Activated CD4-positive, alpha-beta T cell treated with anti-CD3 and anti-CD28 coated beads for 36 hours (primary cell): ENCODE measurements around the gene RMI2. TPM values are rescaled to one million over a fixed set of nuclear protein-coding genes. Genes with fewer than 3 reads are reported as not detected.

Experiments
- ATAC-seq: fragments of 200-7000 bp; cut with Tn5 transposase; one replicate; pipeline ENCODE4 v1.10.0; 2021; ENCODE audit warnings: mild to moderate bottlenecking, moderate library complexity
- CTCF ChIA-PET: fragments of 350-600 bp; sonication (Branson Sonifier 250); formaldehyde crosslinking; loops from one replicate; lab custom pipeline; 2021; ENCODE audit warnings: antibody characterized with exemption; lab: Charles Lee
- POLR2A ChIA-PET: fragments of 350-600 bp; sonication (Branson Sonifier 250); formaldehyde crosslinking; loops from one replicate; lab custom pipeline; 2021; ENCODE audit warnings: antibody characterized with exemption, inconsistent platforms; lab: Charles Lee
- DNase-seq: peaks from one replicate; pipeline ENCODE4 v3.0.0-alpha.2; 2020
- H3K27ac Mint-ChIP-seq: one replicate; pipeline ENCODE4 v1.8.0; 2021; ENCODE audit warnings: mixed read lengths
- H3K27me3 Mint-ChIP-seq: one replicate; pipeline ENCODE4 v1.8.0; 2021; ENCODE audit warnings: mixed read lengths
- H3K36me3 Mint-ChIP-seq: one replicate; pipeline ENCODE4 v1.8.0; 2021; ENCODE audit warnings: low read depth, mixed read lengths
- H3K4me1 Mint-ChIP-seq: one replicate; pipeline ENCODE4 v1.8.0; 2021; ENCODE audit warnings: mixed read lengths
- H3K4me3 Mint-ChIP-seq: one replicate; pipeline ENCODE4 v1.8.0; 2021; ENCODE audit warnings: mild to moderate bottlenecking, moderate library complexity, mixed read lengths
- H3K9me3 Mint-ChIP-seq: one replicate; pipeline ENCODE4 v1.8.0; 2021; ENCODE audit warnings: low read depth, mixed read lengths
- intact Hi-C, 2 experiments: fragments of 100-400 bp; cut with DNase I in 1 of 2; cut with micrococcal nuclease in 1 of 2; formaldehyde crosslinking; loops; one replicate each; pipeline versions ENCODE4 v1.14.2 to v1.15.1; 2022 to 2024; cut with DNase I, micrococcal nuclease
- total RNA-seq, 2 experiments: library from RNA; stranded (reverse); gene quantifications; one replicate each; pipeline ENCODE4 v1.2.3, GENCODE V29; 2021

Gene RMI2
- total RNA-seq, 2 experiments from 2014 or later: 56.0 to 69.8 TPM

DNA sequence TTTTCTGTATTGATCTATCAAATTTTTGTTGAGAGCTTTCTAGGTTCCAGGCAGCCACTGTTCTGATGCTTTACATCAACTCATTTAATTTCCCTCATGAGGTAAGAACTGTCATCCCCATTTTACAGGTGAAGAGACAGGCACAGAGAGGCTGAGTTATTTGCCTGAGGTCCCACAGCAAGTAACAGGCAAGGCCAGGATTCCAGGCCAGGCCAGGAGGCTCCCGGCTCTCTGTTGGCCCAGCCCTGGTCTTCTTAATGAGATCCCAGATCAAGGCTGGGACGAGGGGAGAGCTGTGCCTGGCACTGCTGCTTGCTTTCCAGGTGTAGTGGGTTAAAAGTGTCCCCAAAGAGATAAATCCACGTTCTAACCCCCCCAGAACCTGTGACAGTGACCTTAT is 22.4 kb upstream of the RMI2 start:
- no peaks in the 10 kb centered on the region for H3K9me3 Mint-ChIP-seq
- POLR2A ChIA-PET: no interaction called here

DNA sequence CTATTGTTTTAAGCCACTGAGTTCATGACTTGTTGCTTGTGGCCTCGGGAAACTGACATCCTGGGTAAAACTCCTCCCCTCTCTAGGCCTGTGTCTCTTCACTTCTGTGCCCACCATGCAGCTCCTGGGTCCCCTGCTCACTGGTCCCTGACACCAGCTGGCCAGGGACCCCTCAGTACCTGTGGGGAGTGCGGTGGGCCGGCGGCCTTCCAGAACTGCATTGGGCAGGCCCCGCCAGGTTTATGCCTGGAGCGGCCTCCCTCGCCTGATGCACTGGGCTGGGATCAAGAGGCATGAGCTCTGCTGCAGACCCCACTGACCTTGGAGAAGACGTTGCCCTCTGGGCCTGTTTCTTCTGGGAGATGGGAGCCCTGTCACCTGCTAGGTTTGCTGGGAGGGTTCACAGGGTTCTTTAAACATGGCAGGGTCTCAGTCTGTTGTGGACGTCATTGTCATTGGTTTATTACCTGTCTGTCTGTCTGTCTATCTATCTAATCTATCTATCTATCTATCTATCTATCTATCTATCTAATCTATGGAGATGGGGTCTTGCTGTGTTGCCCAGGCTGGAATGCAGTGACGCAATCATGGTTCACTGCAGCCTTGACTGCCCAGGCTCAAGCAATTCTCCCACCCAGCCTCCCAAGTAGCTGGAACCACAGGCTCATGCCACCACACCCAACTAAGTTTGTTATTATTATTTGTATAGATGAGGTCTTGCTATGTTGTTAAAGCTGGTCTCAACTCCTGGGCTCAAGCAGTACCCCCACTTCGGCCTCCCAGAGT is 21.5 kb upstream of the RMI2 start:
- DNase-seq (no peak), ATAC-seq (no peak)
- peaks cover 38% of the 10 kb centered on the region for H3K4me1 Mint-ChIP-seq
- intact Hi-C loops: no loop called here
- H3K9me3 Mint-ChIP-seq: no peaks in the 10 kb centered on the region
- ChIA-PET CTCF (interaction anchor here (0.5 to 1.4 kb wide), 3 partner anchors 11 to 171 kb away, joined by 3 to 4 read pairs (median 3); no protein-coding TSS in a partner anchor), POLR2A (no interaction called here)
- H3K4me3 Mint-ChIP-seq: no peak overlapping the region
- H3K36me3 Mint-ChIP-seq: no peaks in the 10 kb centered on the region
- H3K27me3 Mint-ChIP-seq: no peaks in the 10 kb centered on the region
- H3K27ac Mint-ChIP-seq: no peak overlapping the region

More for the DNA sequence above, 22.4 kb upstream of the RMI2 start:
- H3K27me3 Mint-ChIP-seq: no peaks in the 10 kb centered on the region
- CTCF ChIA-PET: no interaction called here
- DNase-seq (no peak), ATAC-seq (no peak)
- intact Hi-C loops: no loop called here
- H3K27ac Mint-ChIP-seq: no peak overlapping the region
- peaks cover 29% of the 10 kb centered on the region for H3K4me1 Mint-ChIP-seq
- no peak overlapping the region for H3K4me3 Mint-ChIP-seq
- H3K36me3 Mint-ChIP-seq: no peaks in the 10 kb centered on the region

DNA sequence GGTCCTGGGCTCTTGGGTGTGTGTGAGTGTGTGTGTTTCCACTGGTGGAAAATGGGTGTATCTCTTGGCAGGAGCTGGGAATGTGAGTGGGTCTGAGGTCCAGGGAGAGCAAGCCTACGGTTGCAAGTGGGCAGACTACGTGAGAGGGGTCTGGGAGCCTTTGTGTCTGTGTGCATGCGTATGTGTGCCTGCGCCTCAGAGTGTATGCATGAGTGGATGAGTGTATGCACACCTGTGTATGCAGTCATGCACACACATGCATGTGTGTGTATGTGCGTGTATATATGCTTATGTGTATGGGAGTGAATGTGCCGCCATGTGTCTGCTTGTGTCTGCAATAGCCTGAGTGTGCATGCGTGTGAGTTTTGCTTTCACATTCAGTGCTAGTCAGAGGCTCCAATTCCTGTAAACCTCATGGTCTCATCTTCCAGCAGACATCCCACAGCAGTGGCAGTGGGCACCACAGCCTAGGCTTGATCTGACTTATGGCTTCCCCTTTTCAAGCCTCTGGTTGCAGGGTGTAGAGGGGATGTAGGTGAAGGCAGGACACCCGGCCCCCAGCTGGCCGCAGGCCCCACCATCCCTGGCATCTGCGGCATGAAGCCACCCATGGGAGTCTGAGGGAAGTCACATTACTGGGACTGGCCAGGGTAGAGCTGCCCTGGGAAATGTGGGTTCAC is 19.7 kb upstream of the RMI2 start:
- peak; percentile 57 for ATAC-seq

DNA sequence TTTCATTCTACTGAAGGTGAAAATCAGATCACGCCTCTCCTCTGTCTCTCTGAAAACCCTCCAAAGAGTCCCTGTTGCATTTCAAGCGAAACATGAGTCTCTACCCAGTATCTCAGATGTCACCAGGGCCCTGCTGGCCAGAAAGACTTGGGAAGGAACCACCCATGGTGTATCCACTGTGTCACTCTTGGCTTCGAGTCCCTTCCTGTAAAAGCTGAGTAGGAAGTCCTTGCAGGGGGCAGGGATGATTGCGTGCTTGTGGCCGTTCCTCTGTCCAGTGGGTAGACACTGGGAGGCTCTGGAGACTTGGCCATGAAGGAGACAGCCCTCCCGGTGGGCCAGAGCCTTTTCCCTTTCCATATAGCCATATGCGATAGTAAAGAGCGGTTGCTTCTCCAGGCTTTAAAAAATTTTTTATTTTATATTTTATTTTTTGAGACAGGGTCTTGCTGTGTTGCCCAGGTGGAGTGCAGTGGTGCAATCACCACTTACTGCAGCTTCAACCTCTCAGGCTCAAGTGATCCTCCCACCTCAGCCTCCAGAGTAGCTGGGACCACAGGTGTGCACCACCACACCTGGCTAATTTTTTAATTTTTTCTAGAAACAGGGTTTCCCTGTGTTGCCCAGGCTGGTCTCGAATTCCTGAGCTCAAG is 19.0 kb upstream of the RMI2 start:
- Mint-ChIP-seq H3K36me3 (no peaks in the 10 kb centered on the region), H3K27ac (peak overlapping the region; percentile 55), H3K9me3 (no peaks in the 10 kb centered on the region), H3K27me3 (no peaks in the 10 kb centered on the region), H3K4me1 (peaks cover 51% of the 10 kb centered on the region), H3K4me3 (no peak overlapping the region)
- POLR2A ChIA-PET: interaction anchor here (0.6 kb wide), 1 partner anchor 13 kb away, joined by 3 read pairs; no protein-coding TSS in a partner anchor
- ATAC-seq (peak; percentile 17), DNase-seq (no peak)
- CTCF ChIA-PET: interaction anchor here (1.1 kb wide), 1 partner anchor 34 kb away, joined by 3 read pairs; no protein-coding TSS in a partner anchor
- intact Hi-C loops: loop anchor here in 1 of 2 experiments (2.0 kb wide), 1 partner anchor 13 kb away; no protein-coding TSS in a partner anchor

More for the DNA sequence above, 19.7 kb upstream of the RMI2 start:
- POLR2A ChIA-PET: no interaction called here
- Mint-ChIP-seq H3K4me1 (peaks cover 50% of the 10 kb centered on the region), H3K27ac (peak overlapping the region; percentile 63), H3K36me3 (no peaks in the 10 kb centered on the region), H3K9me3 (no peaks in the 10 kb centered on the region), H3K4me3 (no peak overlapping the region), H3K27me3 (no peaks in the 10 kb centered on the region)
- intact Hi-C loops: loop anchor here in 1 of 2 experiments (2.0 kb wide), 1 partner anchor 13 kb away; no protein-coding TSS in a partner anchor
- CTCF ChIA-PET: interaction anchor here (0.9 to 1.4 kb wide), 3 partner anchors 9 to 53 kb away, joined by 3 to 4 read pairs (median 3); no protein-coding TSS in a partner anchor
- DNase-seq: peak; percentile 67

DNA sequence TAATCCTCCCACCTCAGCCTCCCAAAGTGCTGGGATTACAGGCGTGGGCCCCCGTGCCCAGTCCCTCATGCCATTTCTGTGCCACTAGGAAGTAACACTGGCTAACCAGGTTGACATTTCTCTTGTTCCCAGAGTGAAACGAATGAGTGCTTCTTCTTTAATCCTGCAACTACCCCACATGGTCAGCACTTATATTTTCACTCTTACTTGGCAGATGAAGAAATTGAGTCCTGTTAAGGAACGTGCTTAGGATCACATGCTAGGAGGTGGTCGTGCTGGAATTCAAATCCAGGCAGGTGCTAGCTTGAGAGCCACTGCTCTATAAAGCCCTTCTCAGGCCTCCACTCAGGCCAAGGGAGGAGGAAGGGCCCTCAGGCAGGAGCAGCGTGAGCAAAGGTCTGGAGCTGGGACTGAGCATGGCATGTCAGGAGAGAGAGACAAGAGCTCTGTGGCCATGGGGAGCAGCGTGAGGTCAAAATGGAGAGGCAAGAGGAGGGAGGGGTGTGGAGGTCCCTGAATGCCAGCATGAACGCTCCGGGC is 18.5 kb upstream of the RMI2 start:
- ATAC-seq (no peak), DNase-seq (no peak)
- H3K9me3 Mint-ChIP-seq: no peaks in the 10 kb centered on the region
- intact Hi-C loops: loop anchor here in 1 of 2 experiments (2.0 kb wide), 1 partner anchor 14 kb away; no protein-coding TSS in a partner anchor
- CTCF ChIA-PET: interaction anchor here (0.6 to 1.1 kb wide), 3 partner anchors 26 to 34 kb away, joined by 3 read pairs; no protein-coding TSS in a partner anchor
- peaks cover 51% of the 10 kb centered on the region for H3K4me1 Mint-ChIP-seq
- no peaks in the 10 kb centered on the region for H3K27me3 Mint-ChIP-seq
- H3K4me3 Mint-ChIP-seq: no peak overlapping the region
- no peaks in the 10 kb centered on the region for H3K36me3 Mint-ChIP-seq
- POLR2A ChIA-PET: interaction anchor here (0.6 kb wide), 1 partner anchor 14 kb away, joined by 3 read pairs; no protein-coding TSS in a partner anchor
- peak overlapping the region; percentile 55 for H3K27ac Mint-ChIP-seq

DNA sequence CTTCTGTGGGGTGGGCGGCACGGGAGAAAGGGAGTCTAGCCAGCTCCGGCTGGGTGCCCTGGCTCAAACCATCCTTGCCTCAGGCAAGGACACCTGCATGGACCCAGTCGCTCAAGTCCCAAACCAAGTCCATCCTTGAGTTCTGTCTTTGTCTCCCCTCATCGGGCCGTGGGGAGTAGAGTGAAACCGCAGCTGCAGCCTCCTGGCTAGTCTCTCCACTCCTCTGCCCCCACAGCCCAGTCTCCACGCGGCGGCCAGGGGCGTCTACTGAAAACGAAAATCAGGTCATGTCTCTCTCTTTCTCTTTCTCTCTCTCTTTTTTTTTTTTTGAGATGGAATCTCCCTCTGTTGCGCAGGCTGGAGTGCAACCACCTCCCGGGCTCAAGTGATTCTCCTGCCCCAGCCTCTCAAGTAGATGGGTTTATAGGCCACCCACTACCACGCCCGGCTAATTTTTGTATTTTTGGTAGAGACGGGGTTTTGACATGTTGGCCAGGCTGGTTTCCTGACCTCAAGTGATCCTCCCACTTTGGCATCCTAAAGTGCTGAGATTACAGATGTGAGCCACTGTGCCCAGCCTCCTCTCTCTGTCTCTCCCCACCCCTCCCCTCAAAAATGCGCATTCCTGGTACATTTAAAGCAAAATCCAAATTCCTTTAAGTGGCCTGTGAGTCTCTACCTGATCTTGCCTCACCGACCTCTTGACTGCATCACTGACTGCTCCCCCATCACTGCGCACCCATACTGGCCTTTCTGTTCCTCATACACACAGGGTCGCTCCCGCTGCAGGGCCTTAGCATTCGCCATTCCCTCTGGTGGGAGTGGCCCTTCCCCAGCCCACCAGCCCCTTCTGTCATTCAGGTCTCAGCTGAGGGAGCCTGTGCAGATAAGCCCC is 17.7 kb upstream of the RMI2 start:
- peaks cover 51% of the 10 kb centered on the region for H3K4me1 Mint-ChIP-seq

DNA sequence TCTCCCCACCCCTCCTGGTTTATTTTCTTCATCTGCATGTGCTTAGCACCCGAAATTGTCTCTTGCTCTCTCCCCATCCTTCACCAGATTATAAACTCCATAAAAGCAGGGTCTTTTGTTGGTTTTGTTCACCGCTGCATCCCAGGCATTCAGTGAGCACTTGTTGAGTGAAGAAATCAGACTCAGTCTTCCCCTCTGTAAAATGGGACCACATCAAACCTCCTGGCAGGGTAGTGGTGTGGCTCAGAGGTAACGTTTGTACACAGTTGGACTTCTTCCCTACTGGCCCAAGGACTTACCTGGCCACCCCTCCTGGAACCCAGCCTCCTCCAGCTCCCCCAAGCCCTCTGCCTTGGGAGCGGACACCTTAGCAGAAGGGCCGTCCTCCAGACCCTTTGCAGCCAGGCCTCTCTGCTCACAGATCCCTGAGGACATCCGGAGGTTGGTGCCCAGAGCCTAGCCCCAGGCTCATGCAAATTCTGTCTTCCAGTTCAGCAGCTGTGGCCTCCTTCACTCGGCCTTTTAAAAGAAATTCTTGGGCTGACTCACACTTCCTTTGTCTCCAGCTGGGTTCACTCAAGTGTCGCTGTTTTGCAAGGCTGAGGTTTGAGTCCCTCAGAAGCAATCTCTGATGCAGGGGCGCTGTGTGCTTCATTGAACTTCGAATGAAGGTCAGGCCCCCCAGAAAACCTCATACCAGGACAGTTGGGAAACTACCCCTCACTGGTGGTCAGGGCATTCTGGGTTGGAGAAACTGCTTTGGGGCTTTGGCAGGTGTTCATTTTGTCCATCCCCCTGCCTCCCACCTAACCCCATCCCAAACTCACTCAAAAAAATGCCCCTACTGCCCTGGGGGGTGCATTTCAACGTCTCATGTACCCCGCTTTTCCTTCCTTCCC is 16.8 kb upstream of the RMI2 start:
- H3K36me3 Mint-ChIP-seq: no peaks in the 10 kb centered on the region
- peak overlapping the region; percentile 37 for H3K4me3 Mint-ChIP-seq
- CTCF ChIA-PET: interaction anchor here (0.6 to 1.9 kb wide), 3 partner anchors 65 to 254 kb away, joined by 3 to 6 read pairs (median 5); no protein-coding TSS in a partner anchor
- POLR2A ChIA-PET: interaction anchor here (1.1 kb wide), 1 partner anchor 31 kb away, joined by 3 read pairs; no protein-coding TSS in a partner anchor
- DNase-seq: peak; percentile 73
- no peaks in the 10 kb centered on the region for H3K9me3 Mint-ChIP-seq
- H3K27me3 Mint-ChIP-seq: no peaks in the 10 kb centered on the region
- ATAC-seq: peak; percentile 81
- intact Hi-C loops: loop anchor here (1.0 to 2.0 kb wide), 4 partner anchors 14 to 26 kb away; no protein-coding TSS in a partner anchor
- H3K4me1 Mint-ChIP-seq: peaks cover 51% of the 10 kb centered on the region
- peak overlapping the region; percentile 64 for H3K27ac Mint-ChIP-seq

More for the DNA sequence above, 17.7 kb upstream of the RMI2 start:
- Mint-ChIP-seq H3K4me3 (no peak overlapping the region), H3K36me3 (no peaks in the 10 kb centered on the region), H3K27me3 (no peaks in the 10 kb centered on the region), H3K27ac (peak overlapping the region; percentile 55), H3K9me3 (no peaks in the 10 kb centered on the region)
- DNase-seq (peak; percentile 42), ATAC-seq (no peak)
- intact Hi-C loops: loop anchor here (1.0 to 2.0 kb wide), 4 partner anchors 15 to 27 kb away; no protein-coding TSS in a partner anchor
- CTCF ChIA-PET: interaction anchor here (0.6 to 1.1 kb wide), 3 partner anchors 26 to 35 kb away, joined by 3 read pairs; no protein-coding TSS in a partner anchor
- POLR2A ChIA-PET: interaction anchor here (1.1 kb wide), 1 partner anchor 30 kb away, joined by 3 read pairs; no protein-coding TSS in a partner anchor

DNA sequence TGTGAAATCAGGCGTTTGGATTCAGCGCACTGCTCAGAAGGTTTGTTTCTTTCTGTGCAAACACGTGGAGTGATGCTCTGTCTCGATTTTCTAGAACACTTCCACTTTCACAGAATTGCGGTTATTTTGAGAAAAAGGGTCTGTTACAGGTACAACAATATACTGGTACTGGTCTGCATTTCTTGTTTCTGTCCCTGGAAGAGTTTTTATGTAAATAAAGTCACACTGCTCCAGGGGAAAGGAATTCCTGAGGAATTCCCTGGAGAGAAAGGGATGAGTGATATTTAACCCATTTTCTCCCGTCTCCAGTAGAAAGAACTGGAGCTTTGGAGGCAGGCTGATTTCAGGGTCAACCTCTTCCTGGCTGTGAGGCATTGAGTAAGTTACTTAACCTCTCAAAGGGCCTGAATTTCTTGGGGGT is 16.2 kb upstream of the RMI2 start:
- Mint-ChIP-seq H3K27ac (peak overlapping the region; percentile 44), H3K4me3 (peak overlapping the region; percentile 37), H3K27me3 (no peaks in the 10 kb centered on the region), H3K9me3 (no peaks in the 10 kb centered on the region), H3K4me1 (peaks cover 51% of the 10 kb centered on the region), H3K36me3 (no peaks in the 10 kb centered on the region)
- ATAC-seq (peak; percentile 37), DNase-seq (no peak)
- CTCF ChIA-PET: interaction anchor here (0.6 to 1.9 kb wide), 3 partner anchors 66 to 253 kb away, joined by 3 to 6 read pairs (median 5); no protein-coding TSS in a partner anchor
- intact Hi-C loops: loop anchor here (1.0 to 2.0 kb wide), 3 partner anchors 14 to 26 kb away; no protein-coding TSS in a partner anchor
- POLR2A ChIA-PET: interaction anchor here (1.1 kb wide), 1 partner anchor 32 kb away, joined by 3 read pairs; no protein-coding TSS in a partner anchor

DNA sequence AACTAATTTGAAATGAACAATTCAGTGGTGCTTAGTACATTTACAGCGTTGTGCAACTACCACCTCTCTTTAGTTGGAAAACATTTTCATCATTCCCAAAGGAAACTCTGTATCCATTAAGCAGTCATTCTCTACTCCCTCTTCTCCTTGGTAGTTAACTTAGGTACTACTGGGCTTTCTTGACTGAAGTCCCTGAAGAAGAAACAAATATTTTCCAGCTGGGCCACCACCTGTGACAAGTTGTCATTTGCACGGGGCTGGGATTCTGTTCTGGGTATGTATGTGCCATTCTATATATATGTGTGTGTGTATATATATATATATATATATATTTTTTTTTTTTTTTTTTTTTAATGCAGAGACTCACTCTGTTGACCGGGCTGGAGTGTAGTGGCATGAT is 15.4 kb upstream of the RMI2 start:
- no peaks in the 10 kb centered on the region for H3K27me3 Mint-ChIP-seq
- no peaks in the 10 kb centered on the region for H3K36me3 Mint-ChIP-seq
- ChIA-PET POLR2A (no interaction called here), CTCF (interaction anchor here (0.9 to 1.9 kb wide), 2 partner anchors 42 to 75 kb away, joined by 3 to 6 read pairs; no protein-coding TSS in a partner anchor)
- peaks cover 48% of the 10 kb centered on the region for H3K4me1 Mint-ChIP-seq
- no peak for DNase-seq
- H3K4me3 Mint-ChIP-seq: no peak overlapping the region
- no peaks in the 10 kb centered on the region for H3K9me3 Mint-ChIP-seq
- ATAC-seq: no peak
- intact Hi-C loops: loop anchor here (1.0 to 2.0 kb wide), 3 partner anchors 13 to 25 kb away; no protein-coding TSS in a partner anchor
- H3K27ac Mint-ChIP-seq: no peak overlapping the region
